ENCODE measurements around the gene PIP4K2C. TPM values are rescaled to one million over a fixed set of nuclear protein-coding genes. Genes with fewer than 3 reads are reported as not detected.
"Not testable (repeated sequence)": the region's sequence is repeated elsewhere in the genome, so short reads cannot be mapped to it uniquely, and the experiment has no call there.

PIP4K2C gene
- total RNA-seq, 1 donor from 2014 or later, result 27.6 TPM

- DNase-seq (ENCODE audit: extremely low spot score, unreplicated experiment), result no peak
- peaks cover 26% of the 10 kb centered on the region for H3K27me3 Mint-ChIP-seq
- no peak for TF ChIP-seq CTCF (conservative IDR thresholded peaks at IDR 0.05)
- no peaks in the 10 kb centered on the region for H3K36me3 Mint-ChIP-seq
- no peaks in the 10 kb centered on the region for H3K4me1 Mint-ChIP-seq (ENCODE audit: unreplicated experiment)
- no peak overlapping the region for H3K27ac Mint-ChIP-seq
- no peak overlapping the region for H3K4me3 Mint-ChIP-seq
- no peaks in the 10 kb centered on the region for H3K9me3 Mint-ChIP-seq
These were observed 27.6 kb upstream of the PIP4K2C start for GRCh38 chr12:57563358-57563757.

- Mint-ChIP-seq H3K4me1 (ENCODE audit: unreplicated experiment) (no peaks in the 10 kb centered on the region), H3K27me3 (peaks cover 26% of the 10 kb centered on the region), H3K36me3 (no peaks in the 10 kb centered on the region), H3K27ac (no peak overlapping the region), H3K9me3 (no peaks in the 10 kb centered on the region), H3K4me3 (no peak overlapping the region)
- no peak for TF ChIP-seq CTCF (conservative IDR thresholded peaks at IDR 0.05)
- no peak for DNase-seq (ENCODE audit: extremely low spot score, unreplicated experiment)
These were observed 26.7 kb upstream of the PIP4K2C start for GRCh38 chr12:57564178-57564740.

GRCh38 chr12:57568838-57569237 lies 22.2 kb upstream of the PIP4K2C start:
- no peaks in the 10 kb centered on the region for H3K36me3 Mint-ChIP-seq
- no peak overlapping the region for H3K27ac Mint-ChIP-seq
- no peaks in the 10 kb centered on the region for H3K9me3 Mint-ChIP-seq
- no peak for TF ChIP-seq CTCF (conservative IDR thresholded peaks at IDR 0.05)
- H3K4me1 Mint-ChIP-seq (ENCODE audit: unreplicated experiment), result no peaks in the 10 kb centered on the region
- no peak overlapping the region for H3K4me3 Mint-ChIP-seq
- peaks cover 8% of the 10 kb centered on the region for H3K27me3 Mint-ChIP-seq
- no peak for DNase-seq (ENCODE audit: extremely low spot score, unreplicated experiment)

- Mint-ChIP-seq H3K4me1 (ENCODE audit: unreplicated experiment) (no peaks in the 10 kb centered on the region), H3K9me3 (no peaks in the 10 kb centered on the region), H3K27me3 (peaks cover under 1% of the 10 kb centered on the region), H3K4me3 (no peak overlapping the region), H3K36me3 (no peaks in the 10 kb centered on the region), H3K27ac (no peak overlapping the region)
- DNase-seq (ENCODE audit: extremely low spot score, unreplicated experiment), result no peak
- no peak for TF ChIP-seq CTCF (conservative IDR thresholded peaks at IDR 0.05)
These were observed 21.1 kb upstream of the PIP4K2C start for GRCh38 chr12:57569858-57570257.

- not testable (repeated sequence) for H3K27ac Mint-ChIP-seq; H3K4me1 Mint-ChIP-seq (ENCODE audit: unreplicated experiment); H3K36me3 Mint-ChIP-seq; H3K9me3 Mint-ChIP-seq; DNase-seq (ENCODE audit: extremely low spot score, unreplicated experiment); H3K4me3 Mint-ChIP-seq; H3K27me3 Mint-ChIP-seq
These were observed 20.6 kb upstream of the PIP4K2C start for GRCh38 chr12:57570438-57570837.

- H3K36me3 Mint-ChIP-seq, result no peaks in the 10 kb centered on the region
These were observed 18.8 kb upstream of the PIP4K2C start for GRCh38 chr12:57571926-57572762.

More at GRCh38 chr12:57571926-57572762, 18.8 kb upstream of the PIP4K2C start:
- Mint-ChIP-seq H3K27ac (no peak overlapping the region), H3K9me3 (no peaks in the 10 kb centered on the region), H3K27me3 (peaks cover 10% of the 10 kb centered on the region), H3K4me3 (no peak overlapping the region), H3K4me1 (ENCODE audit: unreplicated experiment) (no peaks in the 10 kb centered on the region)
- TF ChIP-seq CTCF (conservative IDR thresholded peaks at IDR 0.05), result no peak
- no peak for DNase-seq (ENCODE audit: extremely low spot score, unreplicated experiment)
